ENCODE measurements around the gene METTL26. TPM values are rescaled to one million over a fixed set of nuclear protein-coding genes. Genes with fewer than 3 reads are reported as not detected.

Gene METTL26
- total and polyA plus RNA-seq, 9 of the 15 experiments (the other 6 are each of a cell fraction or from before 2014, with no cell fraction given): 7.3 to 262 (median 80.9) TPM

- no peak for TF ChIP-seq MAFG (tag; conservative IDR thresholded peaks at IDR 0.05)
- TF ChIP-seq TBP (optimal IDR thresholded peaks at IDR 0.05; ENCODE audit: low read depth, low read length): no peak
- TF ChIP-seq MXI1 (IDR thresholded peaks at IDR 0.05; ENCODE audit: low read depth, low read length): no peak
- no peak for TF ChIP-seq TAF7 (tag; IDR thresholded peaks at IDR 0.05)
Measured at GRCh38 chr16:621526-622105, 14.5 kb downstream of the METTL26 start (continued).

- ATAC-seq (no peak), DNase-seq (ENCODE audit: extremely low read depth in 1 of 4, low spot score in 3 of 4) (no peak), FAIRE-seq (no peak)
- no peak overlapping the region for H3K4me3 ChIP-seq
- peak overlapping the region in 1 of 2 experiments; percentile 93; a peak in 2 of 4 replicates for H3K9ac ChIP-seq (ENCODE audit: insufficient read depth in 1 of 2, low read depth in 2 of 2, low read length in 2 of 2)
- no peaks in the 10 kb centered on the region for H3K9me3 ChIP-seq (replicated peaks; ENCODE audit: control insufficient read depth, insufficient read depth, low read depth, low read length)
- peaks cover 20% of the 10 kb centered on the region; the same call in 2 of the 3 replicates for H3K79me2 ChIP-seq (ENCODE audit: control insufficient read depth, insufficient read depth, low read length)
- CTCF ChIA-PET (ENCODE audit: low intra/inter-chr PET ratio): no interaction called here
- no peak overlapping the region for H3K27ac ChIP-seq (ENCODE audit: extremely low read depth, low read depth, low read length)
- no peak overlapping the region for H3K4me2 ChIP-seq (ENCODE audit: insufficient read depth, low read length)
- H3K9me1 ChIP-seq (ENCODE audit: control insufficient read depth, insufficient read depth, low read length): no peaks in the 10 kb centered on the region
- TF ChIP-seq NCOR1 (IDR thresholded peaks at IDR 0.05) (no peak), ZNF707 (CRISPR knock-in tag; conservative IDR thresholded peaks at IDR 0.05) (no peak), PTTG1 (tag; IDR thresholded peaks at IDR 0.05; ENCODE audit: low read depth) (no peak), HNRNPLL (IDR thresholded peaks at IDR 0.05; ENCODE audit: low read depth, low read length, poor library complexity, severe bottlenecking) (no peak), MAX (CRISPR knock-in tag; IDR thresholded peaks at IDR 0.05) (no peak), PTBP1 (IDR thresholded peaks at IDR 0.05; ENCODE audit: low read depth, low read length) (no peak), ZNF696 (CRISPR knock-in tag; conservative IDR thresholded peaks at IDR 0.05) (no peak)
- POLR2A ChIA-PET: interaction anchor here (0.6 to 1.3 kb wide), 4 partner anchors 10 to 229 kb away, joined by 3 to 7 read pairs (median 4); no protein-coding TSS in a partner anchor
- H2AFZ ChIP-seq (ENCODE audit: low read depth, low read length): no peak overlapping the region
- no peaks in the 10 kb centered on the region for H3K27me3 ChIP-seq (ENCODE audit: control insufficient read depth in 2 of 2, insufficient read depth in 2 of 2, low read length in 2 of 2)
- intact Hi-C loops (cut with micrococcal nuclease): no loop called here
- H4K20me1 ChIP-seq (replicated peaks; ENCODE audit: control insufficient read depth, insufficient read depth, low read length): no peaks in the 10 kb centered on the region
- in situ Hi-C loops (cut with MboI): no loop called here
- H3K36me3 ChIP-seq (ENCODE audit: control insufficient read depth, insufficient read depth, low read length): peaks cover 4% of the 10 kb centered on the region; the same call in 1 of the 3 replicates
- 83% methylated on average over 17 of the region's 41 CpGs for WGBS (ENCODE audit: insufficient coverage, low coverage, missing lambda C conversion rate)
- no TSS peak for BruUV-seq (replicated peaks)
- peaks cover 21 to 65% of the 10 kb centered on the region in 2 experiments for H3K4me1 ChIP-seq (replicated peaks in 1 of 2; ENCODE audit: control insufficient read depth in 2 of 2, insufficient read depth in 2 of 2, low read length in 2 of 2)
Measured at GRCh38 chr16:620700-621525, 15.2 kb downstream of the METTL26 start.
